Stimulated activated CD4-positive, alpha-beta T cell treated with anti-CD3 and anti-CD28 coated beads, TNF-alpha, amount 100 ng/mL, for 48 hours (primary cell): ENCODE measurements around the gene GINS2.

Experiments
- DNase-seq, 3 donors: peaks; one replicate each; pipeline ENCODE4 v3.0.0-alpha.2; 2020; ENCODE audit warnings: low read depth in 3 of 3

The GINS2 gene

DNA sequence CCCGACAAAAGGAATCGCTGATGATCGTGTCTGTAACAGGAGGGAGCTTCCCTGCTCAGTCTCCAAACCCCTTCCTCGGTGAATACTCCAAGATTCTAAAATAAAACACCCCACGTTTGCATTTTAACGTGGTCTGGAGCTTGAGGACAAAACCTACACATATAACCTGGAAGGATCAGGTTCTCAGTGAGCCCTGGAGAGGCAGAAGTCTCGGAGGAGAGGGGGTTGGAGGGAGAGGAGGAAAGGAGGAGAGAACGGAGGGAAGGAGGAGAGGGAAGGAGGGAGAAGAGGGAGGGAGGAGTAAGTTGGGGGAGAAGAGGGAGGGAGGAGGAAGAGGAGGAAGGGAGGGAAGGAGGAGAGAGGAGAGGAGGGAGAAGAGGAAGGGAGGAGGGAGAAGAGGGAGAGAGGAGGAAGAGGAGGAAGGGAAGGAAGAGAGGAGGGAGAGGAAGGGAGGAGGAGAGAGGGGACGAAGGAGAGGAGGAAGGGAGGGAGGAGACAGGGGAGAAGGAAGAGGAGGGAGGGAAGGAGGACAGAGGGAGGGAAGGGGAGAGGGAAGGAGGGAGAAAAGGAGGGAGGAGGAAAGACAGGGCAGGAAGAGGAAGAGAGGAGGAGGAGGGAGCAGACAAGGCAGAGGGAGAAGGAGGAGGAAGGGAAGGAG, 27.4 kb upstream of the GINS2 start:
- no peak for DNase-seq

DNA sequence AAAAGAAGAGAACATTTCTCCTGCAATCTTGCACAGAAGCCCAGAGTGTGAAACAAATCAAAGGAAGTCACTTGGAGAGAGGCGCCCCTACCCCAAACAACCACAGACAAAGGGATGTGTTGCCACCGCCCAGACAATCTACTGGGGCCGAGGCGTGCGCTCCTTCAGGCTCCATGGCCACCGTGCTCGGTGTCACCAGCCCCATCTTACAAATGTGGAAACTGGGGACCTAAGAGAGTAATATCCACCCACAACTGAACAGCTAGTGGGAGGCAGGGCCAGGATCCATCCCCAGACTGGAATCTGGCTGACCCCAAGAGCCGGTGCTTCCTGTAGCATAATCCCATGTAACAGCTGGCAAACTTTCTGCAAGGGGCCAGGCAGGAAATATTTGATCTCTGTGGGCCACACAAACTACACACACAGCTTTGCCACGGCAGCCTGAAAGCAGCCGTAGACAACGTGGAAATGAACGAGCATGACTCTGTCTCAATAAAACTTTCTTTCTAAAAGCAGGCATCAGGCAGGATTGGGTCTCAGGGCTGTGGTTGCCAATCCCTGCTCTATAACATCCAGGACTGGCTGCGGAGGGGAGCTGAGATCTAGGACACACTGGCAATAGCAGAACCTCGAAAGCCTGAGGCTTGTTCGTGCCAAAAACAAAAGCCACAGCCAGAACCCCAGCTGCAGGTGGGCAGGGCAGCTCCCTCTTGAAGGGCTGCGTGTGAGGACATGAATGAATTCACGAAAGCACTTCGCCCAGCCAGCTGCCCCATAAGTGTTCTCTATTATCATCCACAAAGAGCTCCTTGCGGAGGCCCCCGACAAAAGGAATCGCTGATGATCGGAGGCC, 26.6 kb upstream of the GINS2 start:
- DNase-seq: no peak

- DNase-seq: no peak
These were observed 24.0 kb upstream of the GINS2 start for GRCh38 chr16:85712801-85713200.

GRCh38 chr16:85711982-85712587, 23.3 kb upstream of the GINS2 start:
- no peak for DNase-seq

DNA sequence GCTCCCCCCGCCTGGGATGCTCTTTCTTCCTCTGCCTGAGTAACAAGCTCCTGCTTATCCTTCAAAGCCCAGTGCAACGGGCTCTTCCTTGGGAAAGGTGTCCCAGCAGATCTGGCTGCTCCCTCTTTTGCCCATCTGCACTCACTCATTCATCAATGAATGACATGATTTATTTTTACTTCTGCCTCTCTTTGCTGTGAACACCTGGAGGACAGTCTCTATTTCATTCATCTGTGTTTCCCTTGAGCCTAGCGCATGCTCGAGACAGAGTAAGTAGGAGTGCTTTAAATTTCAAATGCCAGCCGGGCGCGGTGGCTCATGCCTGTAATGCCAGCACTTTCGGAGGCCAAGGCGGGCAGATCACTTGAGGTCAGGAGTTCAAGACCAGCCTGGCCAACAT, 22.0 kb upstream of the GINS2 start:
- no peak for DNase-seq

DNA sequence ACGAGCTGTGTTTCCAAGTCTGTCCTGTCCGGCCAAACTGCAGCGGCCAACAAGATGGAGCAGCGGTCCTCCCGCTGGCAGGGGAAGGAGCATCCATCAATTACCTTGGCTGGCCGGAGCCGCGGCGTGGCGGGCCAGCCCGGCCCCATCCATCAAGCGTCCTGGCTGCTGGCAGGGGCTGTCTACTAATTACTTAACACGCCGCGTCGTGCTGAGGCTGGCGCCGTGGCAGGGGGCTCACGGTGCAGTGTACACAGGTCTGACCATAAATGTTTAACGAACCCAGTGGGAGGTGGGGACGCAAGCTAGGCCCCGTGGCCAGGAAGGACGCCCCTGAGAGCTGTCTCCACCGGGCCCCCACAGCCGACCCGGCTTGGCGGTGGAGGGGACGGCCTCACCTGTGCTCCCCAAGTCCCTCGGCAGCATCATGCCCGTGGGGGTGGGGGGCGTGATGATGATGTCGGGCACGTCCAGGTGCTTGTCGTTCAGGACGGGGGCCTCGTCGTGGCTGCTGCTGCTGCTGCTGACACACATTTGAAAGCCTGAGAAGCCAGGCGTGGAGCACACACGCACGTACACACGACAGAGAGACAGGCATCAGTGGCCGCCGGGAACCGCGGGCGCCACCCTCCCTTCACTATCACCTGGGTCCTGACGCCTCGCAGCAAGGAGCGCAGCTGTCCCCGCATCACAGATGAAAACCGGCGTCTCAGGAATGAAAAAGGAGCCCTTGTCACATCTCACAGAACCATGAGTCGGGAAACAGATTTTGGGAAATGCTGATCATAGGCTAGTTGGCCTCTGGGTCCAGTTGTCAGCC, 21.2 kb upstream of the GINS2 start:
- DNase-seq: no peak

DNA sequence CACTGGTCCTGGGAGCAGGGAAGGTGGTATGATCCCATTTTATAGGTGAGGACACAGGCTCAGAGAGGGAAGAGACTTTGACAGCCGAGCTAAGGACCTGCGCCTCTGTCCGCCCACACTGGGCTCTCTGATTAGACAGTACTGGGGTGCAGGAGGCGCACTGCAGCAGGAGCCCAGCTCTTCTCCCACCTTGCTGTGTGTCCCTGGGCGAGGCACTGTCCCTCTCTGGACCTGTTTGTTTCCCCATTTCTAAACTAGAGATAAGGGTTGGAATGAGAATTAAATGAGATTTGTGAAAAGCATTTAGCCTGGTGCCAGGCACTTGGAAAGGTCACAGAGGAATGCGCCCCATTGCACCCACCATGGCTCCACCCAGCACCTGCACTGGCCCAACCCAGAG, 19.6 kb upstream of the GINS2 start:
- DNase-seq: no peak

- DNase-seq: no peak
These were observed 18.9 kb upstream of the GINS2 start for GRCh38 chr16:85707528-85708095.

- no peak for DNase-seq
These were observed 17.8 kb upstream of the GINS2 start for GRCh38 chr16:85706449-85707034.

DNA sequence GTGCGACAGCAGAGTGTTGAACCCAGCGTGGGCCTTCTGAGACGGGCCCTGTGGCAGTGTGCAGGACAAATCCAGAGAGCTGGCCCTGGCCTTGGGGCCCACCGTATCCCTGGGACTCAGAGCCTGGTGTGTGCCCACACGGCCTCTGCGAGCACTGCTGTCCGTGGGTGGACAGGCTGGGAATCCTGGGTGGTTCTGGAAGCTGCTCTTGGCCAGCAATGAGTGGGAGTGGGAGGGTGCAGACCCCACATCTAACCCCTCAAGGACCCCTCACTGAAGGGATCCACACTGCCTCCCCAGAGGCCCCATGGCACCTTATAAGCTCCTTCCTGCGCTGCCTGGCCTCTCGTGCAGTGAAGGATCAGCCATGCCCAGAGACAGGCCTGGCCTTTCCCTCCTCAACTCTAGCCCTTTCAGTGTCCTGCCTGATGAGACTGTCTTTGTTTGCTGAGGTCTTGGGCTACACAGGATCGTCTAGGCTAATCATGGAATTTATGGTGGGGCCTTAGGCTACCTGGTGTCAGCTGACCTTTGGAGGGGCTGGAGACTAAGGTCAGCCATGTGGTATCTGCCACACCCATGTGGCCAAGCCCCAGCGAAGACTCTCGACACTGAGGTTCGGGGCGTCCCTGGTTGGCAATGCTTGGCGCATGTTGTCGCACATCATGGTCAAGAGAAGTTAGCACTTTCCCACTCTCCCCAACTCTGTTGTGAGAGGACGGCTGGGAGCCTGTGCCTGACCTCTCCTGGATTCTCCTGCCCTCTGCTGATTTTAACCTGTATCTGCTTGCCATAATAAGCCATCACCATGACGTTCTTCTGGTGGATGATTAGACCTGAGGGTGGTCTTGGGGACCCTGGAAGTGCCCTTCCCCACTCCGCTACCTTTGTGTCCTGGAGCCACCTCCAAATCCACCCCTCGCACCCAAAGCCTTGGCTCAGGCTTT, 16.4 kb upstream of the GINS2 start:
- no peak for DNase-seq

GRCh38 chr16:85704011-85704410, 15.3 kb upstream of the GINS2 start:
- DNase-seq: no peak

DNA sequence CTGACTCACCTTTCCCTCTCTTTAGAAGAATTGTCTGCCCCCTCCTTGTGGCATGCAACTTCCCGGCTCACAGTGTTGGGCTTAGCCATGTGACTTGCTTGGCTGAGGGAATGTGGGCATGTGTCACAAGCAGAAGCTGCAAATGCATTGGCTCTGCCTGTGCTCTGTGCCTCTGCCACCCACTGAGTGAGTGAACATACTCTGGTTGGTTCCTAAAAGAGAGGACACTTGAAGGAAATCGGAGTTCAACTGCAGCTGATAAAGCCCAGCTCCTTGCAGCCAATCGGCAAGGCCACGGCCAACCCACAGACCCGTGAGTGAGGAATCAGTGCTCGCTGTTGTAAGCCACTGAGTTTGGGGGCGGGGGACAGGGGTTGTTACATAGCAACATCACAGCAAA, 10.9 kb upstream of the GINS2 start:
- DNase-seq: no peak

GRCh38 chr16:85698935-85699558, 10.3 kb upstream of the GINS2 start:
- DNase-seq: no peak

- no peak for DNase-seq
These were observed 9.7 kb upstream of the GINS2 start for GRCh38 chr16:85698459-85698891.

GRCh38 chr16:85697431-85697830, 8.7 kb upstream of the GINS2 start:
- DNase-seq: no peak

- DNase-seq: no peak
These were observed 8.0 kb upstream of the GINS2 start for GRCh38 chr16:85696781-85697180.

DNA sequence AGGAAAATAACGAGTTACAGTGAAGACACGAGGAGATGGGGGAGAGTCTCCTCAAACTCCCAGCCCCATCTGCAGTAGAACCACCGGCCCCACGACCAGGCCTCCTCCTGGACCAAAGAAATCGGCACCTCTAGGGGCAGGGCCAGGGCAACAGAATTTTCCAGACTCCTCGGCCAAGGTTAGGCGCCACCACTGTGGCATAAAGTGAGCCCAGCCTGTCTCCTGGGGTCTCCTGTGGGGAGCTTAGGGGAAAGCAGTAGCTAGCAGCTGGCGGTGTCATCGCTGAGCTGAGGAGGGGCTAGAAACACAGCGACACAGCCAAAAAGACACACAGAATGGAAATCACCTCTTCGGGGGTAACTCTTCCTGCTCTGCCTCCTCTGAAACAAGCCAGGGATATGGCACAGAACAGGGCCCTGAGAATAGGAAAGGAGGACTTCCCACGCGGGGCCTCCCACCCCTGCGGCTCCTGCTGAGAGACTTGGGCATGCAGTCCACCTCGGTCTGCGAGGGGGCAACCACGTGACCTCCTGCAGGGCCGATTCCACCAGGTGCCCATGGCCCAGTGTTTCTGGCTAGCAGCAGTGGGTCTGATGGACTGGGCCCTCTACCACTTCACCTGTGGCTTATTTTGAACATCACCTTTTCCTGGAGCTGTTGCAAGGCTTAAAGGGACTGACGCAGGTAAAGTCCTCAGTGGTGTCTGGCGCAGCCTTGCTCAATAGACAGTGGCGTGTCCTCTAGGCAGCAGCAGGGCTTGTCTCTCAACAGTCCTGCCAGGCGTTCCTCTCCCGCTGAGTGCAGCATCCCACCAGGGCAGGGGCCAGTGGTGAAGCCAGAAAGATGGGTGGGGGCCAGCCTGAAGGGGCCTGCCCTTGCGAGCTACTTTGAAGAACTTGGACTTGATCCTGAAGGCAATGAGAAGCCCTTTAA, 6.7 kb upstream of the GINS2 start:
- DNase-seq: no peak

- DNase-seq: no peak
These were observed 1.8 kb upstream of the GINS2 start for GRCh38 chr16:85690469-85691064.
